Fibroblast of lung (primary cell): ENCODE data around the gene MEN1. TPM values are rescaled to one million over a fixed set of nuclear protein-coding genes. Genes with fewer than 3 reads are reported as not detected.

Experiments used
- DNase-seq, 2 donors: peaks; one replicate each; pipeline versions ENCODE4 v3.0.0 to v3.0.0-alpha.2; 2010; ENCODE audit warnings: low read depth in 2 of 2
- H2AFZ ChIP-seq: 2 replicates; pipeline ENCODE4 v1.5.1; 2012; ENCODE audit warnings: low read length, control low read depth, inconsistent platforms
- H3K27ac ChIP-seq: 2 replicates; pipeline ENCODE4 v1.5.1; 2011; ENCODE audit warnings: low read length, control low read depth; ENCODE audit not compliant: insufficient read depth
- H3K27me3 ChIP-seq: 2 replicates; pipeline ENCODE4 v1.5.1; 2011; ENCODE audit warnings: mild to moderate bottlenecking, low read length; ENCODE audit not compliant: control insufficient read depth, insufficient read depth
- H3K36me3 ChIP-seq: 2 replicates; pipeline ENCODE4 v1.5.1; 2011; ENCODE audit warnings: low read length; ENCODE audit not compliant: control insufficient read depth, insufficient read depth
- H3K4me1 ChIP-seq: 2 replicates; pipeline ENCODE4 v1.5.1; 2011; ENCODE audit warnings: low read length; ENCODE audit not compliant: control insufficient read depth, insufficient read depth; ENCODE audit errors: extremely low read depth
- H3K4me2 ChIP-seq: 2 replicates; pipeline ENCODE4 v1.5.1; 2011; ENCODE audit warnings: low read length, control low read depth; ENCODE audit not compliant: insufficient read depth; ENCODE audit errors: extremely low read depth
- H3K4me3 ChIP-seq, 4 experiments: fragments of 200-600 bp in 1 of 4; sonication (generic) in 1 of 4; replicated peaks in 1 of 4; 2 replicates each; pipeline ENCODE4 v1.5.1; 2011 to 2016; ENCODE audit warnings: low read length in 4 of 4, low read depth in 3 of 4, mild to moderate bottlenecking in 3 of 4, control low read depth in 2 of 4, inconsistent platforms in 1 of 4, mixed read lengths in 1 of 4; ENCODE audit not compliant: insufficient read depth in 1 of 4; ENCODE audit errors: control extremely low read depth in 1 of 4
- H3K79me2 ChIP-seq: 2 replicates; pipeline ENCODE4 v1.5.1; 2012; ENCODE audit warnings: mild to moderate bottlenecking, low read length, inconsistent platforms; ENCODE audit not compliant: control insufficient read depth, insufficient read depth
- H3K9ac ChIP-seq: 2 replicates; pipeline ENCODE4 v1.5.1; 2011; ENCODE audit warnings: mild to moderate bottlenecking, low read length, control low read depth; ENCODE audit not compliant: insufficient read depth
- H3K9me3 ChIP-seq: 2 replicates; pipeline ENCODE4 v1.5.1; 2012; ENCODE audit warnings: low read depth, low read length; ENCODE audit not compliant: control insufficient read depth, insufficient read depth
- H4K20me1 ChIP-seq: 2 replicates; pipeline ENCODE4 v1.5.1; 2011; ENCODE audit warnings: low read length; ENCODE audit not compliant: control insufficient read depth, insufficient read depth; ENCODE audit errors: extremely low read depth
- EZH2 ChIP-seq: IDR thresholded peaks from 2 replicates; pipeline ENCODE4 v1.5.1; 2012; ENCODE audit warnings: low read length, control low read depth, mild to moderate bottlenecking; ENCODE audit errors: missing control alignments
- polyA plus RNA-seq, 2 donors: library from polyadenylated mRNA; depleted of rRNA in 1 of 2; stranded (reverse) in 1 of 2; unstranded in 1 of 2; fragments of >200 nt; gene quantifications; 2 replicates each; pipeline ENCODE4 v1.2.1, GENCODE V29; 2011 to 2012; ENCODE audit warnings: missing spikeins in 1 of 2
- total RNA-seq: library from RNA; depleted of rRNA; stranded (reverse); fragments of >200 nt; gene quantifications from 2 replicates; pipeline ENCODE4 v1.2.1, GENCODE V29; 2014
- TF ChIP-seq, protein P1 (sequence below), 2 donors: IDR thresholded peaks in 1 of 2; conservative IDR thresholded peaks in 1 of 2; 1 replicate in 1 of 2; 2 replicates in 1 of 2; pipeline ENCODE4 v1.5.1; 2011 to 2012; ENCODE audit warnings: low read length in 2 of 2, control low read depth in 1 of 2, inconsistent platforms in 1 of 2, low read depth in 1 of 2, mild to moderate bottlenecking in 1 of 2

Gene MEN1
- total and polyA plus RNA-seq, 2 donors (not counting 1 experiment from before 2014, with no cell fraction given): 8.9 to 13.7 TPM

DNA sequence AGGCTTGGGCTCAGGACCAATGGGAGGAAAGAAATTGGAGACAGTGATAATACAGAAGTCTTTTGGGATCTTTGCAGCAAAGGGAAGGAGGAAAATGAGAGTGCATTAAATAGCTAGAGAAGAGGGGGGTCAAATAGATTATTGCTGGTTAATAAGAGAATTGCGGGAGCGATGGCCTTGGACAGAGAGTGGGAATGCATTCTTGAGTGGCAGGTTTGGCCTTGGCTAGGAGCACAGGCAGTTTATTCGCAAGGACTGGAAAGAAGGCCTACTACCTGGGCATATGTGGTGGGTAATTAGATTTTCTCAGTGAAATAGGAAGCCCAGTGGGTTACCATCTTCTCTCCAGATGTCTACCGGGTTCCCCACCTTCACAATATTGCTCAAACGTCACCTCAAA is 3.5 kb upstream of the MEN1 start:
- Histone ChIP-seq H4K20me1 (no peaks in the 10 kb centered on the region), H3K4me2 (no peak overlapping the region), H3K36me3 (no peaks in the 10 kb centered on the region), H3K9me3 (no peaks in the 10 kb centered on the region), H3K79me2 (no peaks in the 10 kb centered on the region), H3K9ac (no peak overlapping the region), H3K27ac (no peak overlapping the region), H3K4me3 (no peak overlapping the region), H3K4me1 (peaks cover 5% of the 10 kb centered on the region), H2AFZ (no peak overlapping the region), H3K27me3 (no peaks in the 10 kb centered on the region)
- no peak for DNase-seq
- TF ChIP-seq, protein P1, sequence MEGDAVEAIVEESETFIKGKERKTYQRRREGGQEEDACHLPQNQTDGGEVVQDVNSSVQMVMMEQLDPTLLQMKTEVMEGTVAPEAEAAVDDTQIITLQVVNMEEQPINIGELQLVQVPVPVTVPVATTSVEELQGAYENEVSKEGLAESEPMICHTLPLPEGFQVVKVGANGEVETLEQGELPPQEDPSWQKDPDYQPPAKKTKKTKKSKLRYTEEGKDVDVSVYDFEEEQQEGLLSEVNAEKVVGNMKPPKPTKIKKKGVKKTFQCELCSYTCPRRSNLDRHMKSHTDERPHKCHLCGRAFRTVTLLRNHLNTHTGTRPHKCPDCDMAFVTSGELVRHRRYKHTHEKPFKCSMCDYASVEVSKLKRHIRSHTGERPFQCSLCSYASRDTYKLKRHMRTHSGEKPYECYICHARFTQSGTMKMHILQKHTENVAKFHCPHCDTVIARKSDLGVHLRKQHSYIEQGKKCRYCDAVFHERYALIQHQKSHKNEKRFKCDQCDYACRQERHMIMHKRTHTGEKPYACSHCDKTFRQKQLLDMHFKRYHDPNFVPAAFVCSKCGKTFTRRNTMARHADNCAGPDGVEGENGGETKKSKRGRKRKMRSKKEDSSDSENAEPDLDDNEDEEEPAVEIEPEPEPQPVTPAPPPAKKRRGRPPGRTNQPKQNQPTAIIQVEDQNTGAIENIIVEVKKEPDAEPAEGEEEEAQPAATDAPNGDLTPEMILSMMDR (conservative IDR thresholded peaks at IDR 0.05 in 1 of 2, IDR thresholded peaks at IDR 0.05 in 1 of 2; ENCODE audit: low read depth in 1 of 2, low read length in 2 of 2): no peak
- no peak for TF ChIP-seq EZH2

DNA sequence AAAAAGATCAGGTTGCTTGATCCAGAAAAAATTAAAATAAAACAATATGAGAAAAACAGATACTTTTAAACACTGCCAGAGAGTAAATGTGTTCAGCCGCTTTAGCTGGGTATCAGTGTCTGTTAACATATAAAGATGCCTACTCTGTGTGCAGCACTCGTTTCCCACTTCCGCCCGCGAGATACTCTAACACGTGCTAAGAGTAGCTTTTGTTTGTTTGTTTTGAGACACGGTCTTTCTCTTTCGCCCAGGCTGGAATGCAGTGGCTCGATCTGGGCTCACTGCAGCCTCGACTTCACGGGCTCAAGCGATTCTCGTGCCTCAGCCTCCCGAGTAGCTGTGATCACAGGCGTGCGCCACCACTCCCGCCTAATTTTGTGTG is 531 bp upstream of the MEN1 start:
- Histone ChIP-seq H3K27ac (no peak overlapping the region), H4K20me1 (no peaks in the 10 kb centered on the region), H3K4me2 (peak overlapping the region; percentile 49), H3K9ac (no peak overlapping the region), H3K79me2 (no peaks in the 10 kb centered on the region), H3K4me3 (peak overlapping the region; percentile 50 to 99 (median 83)), H3K4me1 (peaks cover 5% of the 10 kb centered on the region), H2AFZ (peak overlapping the region; percentile 92), H3K9me3 (no peaks in the 10 kb centered on the region), H3K27me3 (no peaks in the 10 kb centered on the region), H3K36me3 (peaks cover 2% of the 10 kb centered on the region)
- DNase-seq: no peak
- TF ChIP-seq, protein P1 (conservative IDR thresholded peaks at IDR 0.05 in 1 of 2, IDR thresholded peaks at IDR 0.05 in 1 of 2; ENCODE audit: low read depth in 1 of 2, low read length in 2 of 2): no peak
- no peak for TF ChIP-seq EZH2

DNA sequence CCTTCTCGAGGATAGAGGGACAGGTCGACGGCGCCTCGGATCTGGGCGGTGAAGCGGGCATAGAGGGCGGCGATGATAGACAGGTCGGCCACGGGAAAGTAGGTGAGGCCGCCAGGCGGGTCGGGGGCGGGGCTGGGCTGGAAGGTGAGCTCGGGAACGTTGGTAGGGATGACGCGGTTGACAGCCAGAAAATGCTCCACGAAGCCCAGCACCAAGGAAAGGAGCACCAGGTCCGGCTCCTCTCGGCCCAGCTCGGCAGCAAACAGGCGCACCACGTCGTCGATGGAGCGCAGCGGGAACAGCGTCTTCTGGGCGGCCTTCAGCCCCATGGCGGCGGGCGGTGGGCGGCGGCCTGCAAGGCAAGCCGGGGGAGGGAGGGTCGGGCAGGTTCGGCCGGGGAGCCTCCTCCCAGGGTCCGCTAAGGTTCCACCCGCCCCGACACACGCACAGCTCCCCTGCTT is 540 bp downstream of the MEN1 start:
- H3K4me2 ChIP-seq: peak overlapping the region; percentile 94
- peak overlapping the region; percentile 59 for H3K9ac ChIP-seq
- peak overlapping the region; percentile 57 for H3K27ac ChIP-seq
- no peaks in the 10 kb centered on the region for H3K9me3 ChIP-seq
- TF ChIP-seq, protein P1 (conservative IDR thresholded peaks at IDR 0.05 in 1 of 2, IDR thresholded peaks at IDR 0.05 in 1 of 2; ENCODE audit: low read depth in 1 of 2, low read length in 2 of 2): no peak
- TF ChIP-seq EZH2: no peak
- H3K27me3 ChIP-seq: no peaks in the 10 kb centered on the region
- H3K36me3 ChIP-seq: peaks cover 4% of the 10 kb centered on the region
- H2AFZ ChIP-seq: peak overlapping the region; percentile 77
- peaks cover 5% of the 10 kb centered on the region for H3K4me1 ChIP-seq
- no peaks in the 10 kb centered on the region for H4K20me1 ChIP-seq
- no peaks in the 10 kb centered on the region for H3K79me2 ChIP-seq
- peak in 1 of 2 donors; percentile 14 for DNase-seq
- H3K4me3 ChIP-seq: peak overlapping the region; percentile 72 to 99 (median 83)
